GM19468 (cell line): ENCODE data around the gene SNRPA1.
A peak's percentile ranks its signal among the peaks of the same experiment; 100 is the strongest.

Source experiments
- ATAC-seq: cut with Tn5 transposase; IDR thresholded peaks from one replicate; pipeline ENCODE4 v1.9.1; 2021; ENCODE audit warnings: mild to moderate bottlenecking, moderate library complexity, moderate number of reproducible peaks; ENCODE audit not compliant: unreplicated experiment; ENCODE audit errors: extremely low read depth

SNRPA1 gene

DNA sequence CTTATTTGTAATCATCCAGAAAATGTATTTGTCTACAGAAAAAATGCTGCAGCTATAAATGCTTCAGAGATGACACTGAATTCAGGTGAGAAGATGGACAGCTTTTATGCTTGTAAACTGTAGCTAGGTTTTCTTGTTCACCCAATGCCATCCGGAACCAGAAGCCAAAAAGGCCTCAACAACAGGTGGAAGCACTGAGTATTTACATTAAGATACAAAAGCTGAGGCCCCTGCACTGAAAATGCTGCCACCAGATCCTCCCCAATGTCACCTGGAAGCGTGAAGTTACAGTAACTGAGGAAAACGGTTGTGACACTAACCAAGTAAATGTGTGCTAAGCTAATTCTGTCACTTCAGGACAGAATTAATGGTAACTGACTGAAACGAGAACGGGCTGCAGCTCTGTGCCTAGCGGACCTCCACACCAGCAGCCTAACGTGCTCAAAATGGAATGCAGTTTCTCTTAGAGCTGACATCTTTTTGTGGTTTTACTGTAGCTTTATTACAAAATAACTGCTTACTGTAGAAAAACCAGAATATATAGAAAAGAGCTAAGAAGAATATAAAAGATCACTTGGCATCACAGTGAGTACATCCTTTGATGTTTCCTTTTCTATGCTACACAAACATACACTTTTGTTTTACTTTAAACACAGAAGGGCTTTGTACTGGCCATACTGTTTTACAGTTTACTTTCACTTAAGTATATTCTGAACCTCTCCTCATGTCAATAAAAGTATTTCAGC lies 50.8 kb downstream of the SNRPA1 start:
- no peak for ATAC-seq

DNA sequence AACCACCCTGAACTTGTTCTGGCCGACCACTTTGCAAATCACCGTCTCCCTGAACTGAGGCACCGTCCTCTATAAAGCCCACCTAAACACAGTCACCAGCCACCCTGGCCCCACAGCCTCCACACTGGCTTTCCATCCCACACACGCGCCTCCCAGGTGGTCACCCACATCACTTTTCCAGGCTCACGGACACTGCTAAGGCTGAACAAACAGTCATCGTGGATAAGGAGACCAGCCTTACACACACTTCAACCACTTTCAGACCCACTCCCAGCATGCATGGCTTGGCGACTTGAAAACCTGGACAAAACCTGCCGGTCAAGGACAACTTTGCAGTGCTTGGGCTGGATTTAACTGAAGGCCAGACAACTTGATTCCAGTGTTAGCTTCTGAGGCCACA lies 51.6 kb downstream of the SNRPA1 start:
- ATAC-seq = no peak

DNA sequence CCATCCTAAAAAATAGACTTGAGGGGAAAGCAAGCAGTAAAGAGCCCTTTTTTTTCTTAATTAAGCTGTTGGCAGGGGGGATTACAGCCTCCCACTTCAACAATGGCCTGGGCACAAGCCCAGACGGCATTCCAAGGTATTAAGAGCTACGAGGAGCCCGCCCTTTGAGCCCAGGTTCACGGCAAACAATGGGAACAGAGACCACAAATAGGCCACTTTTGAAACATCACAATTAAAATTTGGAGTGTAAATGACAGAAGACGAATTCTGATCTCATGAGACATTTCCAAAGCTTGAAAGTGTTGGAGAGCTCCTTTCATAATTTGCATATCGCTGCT lies 52.1 kb downstream of the SNRPA1 start:
- no peak for ATAC-seq

DNA sequence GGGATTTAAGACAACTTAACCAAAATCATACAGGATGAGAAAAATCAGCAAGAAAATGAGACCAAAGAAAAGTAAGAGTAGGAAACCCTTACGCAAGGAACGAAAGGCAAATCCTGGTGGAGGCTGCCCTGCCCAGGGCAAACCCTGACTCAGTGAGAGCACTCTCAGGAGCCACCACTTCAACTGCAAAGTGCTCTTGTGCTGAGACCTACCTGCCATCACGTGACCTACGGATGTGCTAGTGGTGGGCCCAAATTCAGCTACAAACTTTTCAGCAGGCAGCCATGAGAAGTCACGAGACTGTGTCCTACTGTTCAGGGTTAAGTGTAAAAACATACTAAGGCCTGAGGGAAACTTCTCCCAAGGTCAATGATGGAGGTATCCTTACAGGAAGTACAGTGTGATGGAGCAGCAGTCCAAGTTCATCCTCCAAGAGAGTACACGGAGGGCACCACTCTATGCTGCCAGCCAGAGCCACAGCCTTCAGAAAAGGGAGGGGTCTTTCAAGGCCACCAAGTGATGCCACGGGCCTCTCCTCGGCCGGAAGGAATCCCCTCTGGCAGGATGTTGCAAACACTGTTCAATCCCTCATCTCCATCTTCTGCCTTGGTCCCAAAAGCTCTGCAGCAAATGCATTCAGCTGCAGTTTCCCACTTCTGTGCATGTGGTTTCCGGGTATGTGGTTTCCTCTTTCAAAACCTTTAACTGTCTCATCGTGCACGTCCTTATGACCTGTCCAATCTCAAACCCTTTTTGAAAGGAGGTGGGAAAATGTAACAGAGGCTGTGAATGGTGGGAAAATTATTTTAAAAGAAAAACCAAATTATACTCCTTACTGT lies 52.7 kb downstream of the SNRPA1 start:
- ATAC-seq = peak; percentile 44

DNA sequence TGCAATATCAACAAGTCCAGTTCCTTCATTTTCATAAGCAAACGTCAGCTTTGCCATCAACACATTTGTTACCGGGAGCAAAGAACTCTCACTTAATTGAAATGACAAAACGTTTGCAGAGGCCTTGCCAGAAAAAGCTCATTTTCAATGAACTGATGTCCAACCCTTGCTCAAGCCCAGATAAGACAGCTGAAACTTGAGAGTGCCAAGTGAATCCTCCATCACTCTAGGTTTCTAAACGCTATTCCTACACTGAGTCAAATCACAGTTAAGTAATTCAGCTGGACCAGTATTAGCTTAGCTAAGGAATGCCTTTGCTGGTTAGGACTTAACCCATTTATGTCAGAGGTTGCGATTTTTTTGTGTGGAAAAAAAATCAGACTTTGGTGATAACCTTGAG lies 54.7 kb downstream of the SNRPA1 start:
- ATAC-seq = no peak

DNA sequence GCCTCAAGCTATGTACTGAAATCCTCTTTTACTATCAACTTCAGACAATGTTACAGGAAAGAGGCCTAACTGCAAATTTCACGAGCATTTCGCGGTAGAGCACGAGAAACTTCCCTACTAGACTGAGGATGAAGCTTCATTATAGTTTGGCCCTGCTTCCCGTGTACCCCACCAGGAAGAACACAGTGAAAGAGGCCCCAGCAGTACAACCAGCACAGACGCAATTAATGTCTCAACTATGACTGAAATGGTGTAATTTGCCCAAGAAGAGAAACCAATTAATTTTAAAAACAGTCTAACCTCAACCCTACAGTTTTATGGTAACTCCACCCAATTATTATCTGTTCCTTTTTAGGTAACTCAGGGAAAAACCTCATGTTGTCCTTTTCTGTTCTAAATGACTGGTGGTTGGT lies 55.3 kb downstream of the SNRPA1 start:
- no peak for ATAC-seq

DNA sequence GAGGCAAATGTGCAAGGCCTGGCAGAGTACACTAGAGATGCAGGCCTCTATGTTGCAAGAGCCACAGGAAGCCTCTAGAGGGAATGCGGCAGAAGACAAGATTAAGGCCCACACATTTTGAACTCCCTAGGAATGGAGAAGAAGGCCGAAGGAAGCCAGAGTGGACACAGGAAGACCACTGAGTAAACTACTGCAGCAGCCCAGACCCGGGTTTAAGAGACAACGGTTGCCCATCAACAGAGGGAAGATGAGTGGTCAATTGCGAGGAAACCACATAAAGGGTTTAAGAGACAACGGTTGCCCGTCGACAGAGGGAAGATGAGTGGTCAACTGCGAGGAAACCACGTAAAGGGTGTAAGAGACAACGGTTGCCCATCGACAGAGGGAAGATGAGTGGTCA lies 57.8 kb downstream of the SNRPA1 start:
- ATAC-seq = no peak

DNA sequence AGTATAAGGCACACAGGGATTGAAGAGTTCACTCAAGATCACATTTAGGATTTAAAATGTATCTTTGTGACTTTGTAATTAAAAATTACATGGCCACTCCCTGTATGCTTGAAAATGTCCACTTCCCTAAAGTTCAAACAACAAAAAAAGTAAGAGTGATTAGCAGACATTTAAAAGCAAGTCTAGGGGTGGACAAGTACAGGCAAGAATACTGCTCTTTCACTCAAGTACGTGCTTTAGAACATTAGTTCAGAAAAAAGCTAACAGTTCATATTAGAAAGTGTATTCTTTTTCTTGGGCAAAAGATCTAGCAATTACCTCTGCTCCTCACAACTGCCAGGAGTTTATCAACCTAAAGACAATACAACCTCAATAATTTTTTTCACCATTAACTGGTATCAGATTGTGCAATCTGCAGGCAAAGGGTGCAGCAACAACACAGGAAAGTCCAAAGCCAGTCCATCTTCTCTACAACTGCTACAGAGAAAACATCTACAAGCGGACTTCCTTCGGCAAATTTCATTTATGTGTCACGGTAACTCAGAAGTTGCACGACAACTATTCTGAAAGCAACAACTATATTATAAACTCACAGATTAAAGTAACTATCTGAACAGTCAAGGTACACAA lies 61.3 kb downstream of the SNRPA1 start:
- no peak for ATAC-seq

DNA sequence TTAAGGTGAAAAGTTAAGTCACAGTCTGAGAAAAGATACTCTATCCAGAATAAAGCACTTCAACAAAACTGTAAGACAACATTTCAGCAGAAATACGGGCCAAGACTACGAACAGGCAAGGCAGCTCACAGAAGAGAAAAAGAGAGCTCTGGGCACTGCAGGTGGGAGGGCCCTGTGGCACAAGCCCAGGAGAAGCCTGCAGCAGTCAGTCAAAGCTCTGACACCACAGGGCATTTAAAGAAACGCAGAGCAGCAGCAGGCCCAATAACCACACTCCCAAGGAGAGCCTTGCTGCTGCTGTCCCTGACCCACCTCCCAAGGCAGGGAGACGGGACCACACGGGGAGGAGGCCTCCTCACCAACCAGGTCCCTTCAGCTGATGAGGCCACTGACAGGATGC lies 62.4 kb downstream of the SNRPA1 start:
- ATAC-seq = no peak
